GM21515 (cell line): ENCODE measurements around the gene TBC1D12.
A peak's percentile ranks its signal among the peaks of the same experiment; 100 is the strongest.
"Not testable (repeated sequence)": the region's sequence is repeated elsewhere in the genome, so short reads cannot be mapped to it uniquely, and the experiment has no call there.

Experiments
- ATAC-seq: cut with Tn5 transposase; IDR thresholded peaks from one replicate; pipeline ENCODE4 v1.9.1; 2021; ENCODE audit not compliant: unreplicated experiment

TBC1D12 gene

DNA sequence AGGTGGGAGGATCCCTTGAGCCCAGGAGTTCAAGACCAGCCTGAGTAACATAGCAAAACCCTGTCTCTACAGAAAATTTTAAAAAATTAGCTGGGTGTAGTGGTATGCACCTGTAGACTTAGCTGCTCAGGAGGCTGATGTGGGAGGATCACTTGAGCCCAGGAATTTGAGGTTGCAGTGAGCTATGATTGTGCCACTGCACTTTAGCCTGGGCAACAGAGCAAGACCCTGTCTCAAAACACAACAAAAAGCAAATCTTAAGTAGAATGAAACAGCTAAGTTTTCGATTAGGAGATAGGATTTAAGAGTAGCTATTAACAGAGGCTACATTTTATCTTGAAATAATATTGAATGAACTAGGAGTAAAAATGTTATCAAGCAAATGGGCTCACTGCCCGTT is 139.9 kb downstream of the TBC1D12 start:
- not testable (repeated sequence) for ATAC-seq

DNA sequence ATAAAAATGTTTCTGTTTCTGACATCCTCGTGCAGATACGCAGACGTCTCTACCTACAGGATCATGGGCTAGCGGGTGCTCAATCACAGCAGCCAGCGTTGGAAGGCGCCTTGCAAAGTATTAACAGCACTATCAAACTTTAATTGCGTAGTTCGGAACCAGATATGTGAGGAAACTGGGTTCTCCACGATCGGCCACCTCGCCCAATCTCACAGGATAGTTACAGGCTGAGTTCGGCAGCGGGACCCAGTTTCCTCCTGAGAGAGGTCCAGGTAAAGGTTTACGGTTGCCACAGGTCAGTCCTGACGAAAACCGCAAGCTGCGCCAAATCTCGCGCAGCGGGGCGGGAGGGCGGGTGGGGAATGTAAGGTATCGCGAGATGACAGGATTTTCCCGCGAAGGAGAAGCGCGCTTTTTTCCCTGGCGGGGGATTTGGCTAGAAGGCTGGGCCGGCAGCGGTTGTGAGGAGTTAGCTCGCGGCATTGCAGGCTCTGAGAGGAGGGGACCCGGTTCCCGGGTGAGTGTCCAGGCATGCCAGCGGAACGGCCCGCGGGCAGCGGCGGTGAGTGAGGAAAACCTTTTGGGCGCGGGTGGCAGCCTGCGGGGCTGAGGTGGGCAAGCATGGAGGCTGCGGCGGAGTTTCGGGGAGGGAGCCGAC is 143.2 kb downstream of the TBC1D12 start, which contains the start of gene HELLS:
Gene HELLS (plus strand): TSS at position 398 of the 658 bp plus-strand sequence. CDS start 134 bp downstream, at position 532.
- ATAC-seq: peak; percentile 72

DNA sequence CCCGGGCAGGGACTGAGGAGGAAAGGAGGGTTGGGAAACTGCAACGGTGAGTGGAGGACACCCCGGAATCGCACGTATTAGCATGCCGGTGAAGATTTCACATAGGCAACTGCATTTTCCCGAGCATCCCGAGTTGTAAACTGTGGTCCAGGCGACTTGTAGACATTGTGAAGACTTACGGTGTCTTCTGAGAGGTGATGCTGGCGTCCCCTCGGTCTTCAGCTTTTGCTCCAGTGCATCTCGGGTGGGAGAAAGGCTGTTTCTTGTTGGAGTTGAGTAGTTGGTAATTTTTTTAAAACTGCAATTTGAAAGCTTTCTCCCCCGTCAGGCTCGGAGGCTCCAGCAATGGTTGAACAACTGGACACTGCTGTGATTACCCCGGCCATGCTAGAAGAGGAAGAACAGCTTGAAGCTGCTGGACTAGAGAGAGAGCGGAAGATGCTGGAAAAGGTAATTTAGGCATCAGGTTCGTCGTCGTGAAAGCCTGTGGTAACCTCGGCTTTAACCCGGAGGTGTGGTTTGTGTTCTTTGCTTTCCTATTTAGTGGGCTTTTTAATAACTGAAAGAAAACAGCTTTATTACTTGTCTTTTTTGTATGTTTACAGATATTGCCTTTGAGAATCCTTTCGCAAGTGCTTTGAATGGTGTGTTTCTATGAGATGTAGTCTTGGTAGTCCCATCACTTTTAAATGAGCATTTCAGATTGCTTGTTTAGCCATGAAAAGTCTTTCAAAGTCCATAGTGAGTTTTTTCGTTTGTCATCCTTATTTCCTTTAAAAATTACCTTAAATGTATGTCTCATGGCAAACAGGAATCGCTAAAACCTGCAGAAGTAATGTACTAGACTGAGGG is 143.9 kb downstream of the TBC1D12 start:
- ATAC-seq: no peak

DNA sequence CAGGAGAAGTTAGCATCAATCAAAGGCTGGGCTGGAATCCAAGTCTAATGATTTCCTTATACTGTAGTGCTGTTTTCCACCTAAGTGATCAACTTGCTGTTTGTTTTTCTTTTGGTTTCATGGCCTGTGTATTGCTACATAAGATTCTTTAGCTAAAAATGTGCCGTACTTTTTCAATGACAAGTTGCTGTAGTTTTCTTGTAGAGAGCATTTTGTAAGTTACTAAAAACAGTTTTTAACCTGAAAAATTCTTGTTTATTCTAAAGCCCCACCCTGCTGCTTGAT is 144.5 kb downstream of the TBC1D12 start:
- ATAC-seq: no peak

DNA sequence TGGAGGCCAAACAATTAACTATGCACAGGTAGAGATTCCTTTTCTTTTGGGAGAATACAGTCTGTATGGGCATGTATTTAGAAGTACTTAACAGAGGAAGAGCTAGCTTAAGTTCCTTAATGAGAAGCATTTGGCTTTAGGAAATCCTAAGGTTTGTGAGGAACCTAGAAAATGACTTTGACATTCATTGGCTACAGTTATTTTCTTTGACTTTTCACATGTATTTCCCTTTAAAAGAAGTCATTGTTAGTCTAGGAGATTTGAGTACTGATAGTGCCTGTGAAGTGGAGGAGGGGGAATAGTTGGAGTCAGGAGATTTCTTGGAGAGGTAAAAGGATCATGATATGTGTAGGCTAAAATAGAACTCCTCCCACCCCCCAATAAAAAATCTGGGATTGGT is 146.9 kb downstream of the TBC1D12 start:
- no peak for ATAC-seq

DNA sequence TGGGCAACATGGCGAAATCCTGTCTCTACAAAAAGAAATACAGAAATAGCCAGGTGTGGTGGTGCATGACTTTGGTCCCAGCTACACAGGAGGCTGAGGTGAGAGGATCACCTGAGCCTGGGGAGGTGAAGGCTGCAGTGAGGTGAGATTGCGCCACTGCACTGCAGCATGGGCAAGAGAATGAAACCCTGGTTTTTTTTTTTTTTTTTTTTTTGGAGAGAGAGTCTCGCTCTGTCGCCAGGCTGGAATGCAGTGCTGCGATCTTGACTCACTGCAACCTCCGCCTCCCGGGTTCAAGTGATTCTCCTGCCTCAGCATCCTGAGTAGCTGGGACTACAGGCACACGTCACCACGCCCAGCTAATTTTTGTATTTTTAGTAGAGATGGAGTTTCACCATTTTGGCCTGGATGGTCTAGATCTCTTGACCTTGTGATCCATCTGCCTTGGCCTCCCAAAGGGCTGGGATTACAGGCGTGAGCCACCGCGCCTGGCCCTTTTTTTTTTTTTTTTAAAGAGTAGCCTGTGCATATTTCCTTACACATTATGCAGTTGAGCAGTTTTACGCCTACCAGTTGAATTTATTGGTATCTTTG is 165.5 kb downstream of the TBC1D12 start:
- ATAC-seq: not testable (repeated sequence)

DNA sequence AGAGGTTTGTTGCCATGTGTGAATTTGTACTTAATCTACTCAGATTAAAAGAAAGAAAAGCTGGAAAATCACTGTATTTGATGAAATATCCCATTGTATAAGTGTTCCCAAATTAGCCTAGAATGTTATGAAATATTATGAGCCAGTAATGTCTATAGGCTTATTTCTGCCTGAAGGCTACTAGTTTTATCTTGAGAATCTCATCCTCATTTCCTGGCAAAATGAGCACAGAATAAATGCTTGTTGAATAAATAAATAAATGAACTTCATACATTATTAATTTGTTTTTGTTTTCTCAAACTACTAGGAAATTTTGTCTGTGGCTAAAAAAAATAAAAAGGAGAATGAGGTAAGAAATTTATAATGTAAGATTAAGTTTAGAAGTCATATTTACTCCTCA is 168.7 kb downstream of the TBC1D12 start:
- no peak for ATAC-seq

DNA sequence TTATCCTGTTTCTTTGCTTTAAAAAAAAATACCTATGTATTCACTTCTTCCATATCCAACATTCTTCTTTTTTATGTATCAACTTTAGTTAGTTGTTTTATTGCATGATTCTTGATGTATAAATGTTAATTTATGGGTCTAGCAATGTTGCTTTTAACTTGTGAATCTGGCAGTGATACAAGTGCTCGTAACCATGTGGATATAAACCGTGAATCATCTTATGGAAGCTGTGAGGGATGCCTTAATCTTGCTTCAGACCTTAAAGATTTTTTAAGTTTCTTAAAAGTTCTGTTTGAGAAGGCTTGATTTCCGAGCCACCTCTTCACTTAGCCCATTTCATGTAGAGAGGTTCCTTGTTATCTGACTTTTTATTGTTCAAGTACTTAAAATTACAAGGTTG is 169.2 kb downstream of the TBC1D12 start:
- no peak for ATAC-seq

DNA sequence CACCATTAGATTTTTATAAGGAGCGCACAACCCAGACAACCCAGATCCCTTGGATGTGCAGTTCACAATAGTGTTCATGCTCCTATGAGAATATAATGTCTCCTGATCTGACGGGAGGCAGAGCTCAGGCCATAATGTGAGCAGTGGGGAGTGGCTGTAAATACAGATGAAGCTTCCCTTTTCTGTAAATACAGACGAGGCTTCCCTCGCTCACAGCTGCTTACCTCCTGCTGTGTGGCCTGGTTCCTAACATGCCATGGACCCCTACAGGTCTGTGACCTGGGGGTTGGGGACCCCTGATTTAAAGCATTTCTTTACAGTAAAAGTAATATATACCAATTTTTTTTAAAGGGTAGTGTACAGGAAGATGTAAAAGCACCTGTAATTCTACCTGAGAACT is 176.4 kb downstream of the TBC1D12 start:
- ATAC-seq: no peak

DNA sequence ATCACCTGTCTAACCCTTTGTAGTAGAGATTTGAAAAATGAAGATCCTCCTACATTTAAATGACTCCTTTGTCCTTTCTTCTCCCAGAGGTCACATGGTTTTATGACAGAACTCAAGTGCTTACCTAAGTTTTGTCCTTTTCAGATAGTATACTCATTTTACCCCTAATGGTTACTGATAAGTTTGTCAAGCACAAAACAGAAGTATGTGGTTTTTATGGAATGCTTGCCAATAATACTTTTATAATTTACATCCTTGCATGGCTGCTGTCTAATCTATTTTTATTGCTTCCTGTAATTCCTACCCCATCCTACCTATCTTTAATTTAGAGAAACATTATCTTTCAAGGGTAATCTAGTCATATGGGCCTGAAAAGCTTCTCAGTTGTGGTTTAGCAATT is 180.8 kb downstream of the TBC1D12 start:
- no peak for ATAC-seq
